Measurements from ENCODE around the gene DCAF7.

DCAF7 gene

GRCh38 chr17:63511331-63511730 is 38.9 kb upstream of the DCAF7 start:
- DNase-seq (ENCODE audit: low read depth) = no peak
- no peak for TF ChIP-seq CTCF (IDR thresholded peaks at IDR 0.05; ENCODE audit: low read length, missing control alignments)

GRCh38 chr17:63512388-63512787 is 37.9 kb upstream of the DCAF7 start:
- H3K4me3 ChIP-seq (replicated peaks; ENCODE audit: low read depth, low read length) = no peak overlapping the region
- no peak for DNase-seq (ENCODE audit: low read depth)
- no peak for TF ChIP-seq CTCF (IDR thresholded peaks at IDR 0.05; ENCODE audit: low read length, missing control alignments)

More at GRCh38 chr17:63511331-63511730, 38.9 kb upstream of the DCAF7 start:
- H3K4me3 ChIP-seq (replicated peaks; ENCODE audit: low read depth, low read length) = no peak overlapping the region

- H3K4me3 ChIP-seq (replicated peaks; ENCODE audit: low read depth, low read length) = no peak overlapping the region
- no peak for TF ChIP-seq CTCF (IDR thresholded peaks at IDR 0.05; ENCODE audit: low read length, missing control alignments)
- no peak for DNase-seq (ENCODE audit: low read depth)
Observed at GRCh38 chr17:63512896-63513644, 37.2 kb upstream of the DCAF7 start.

- no peak for TF ChIP-seq CTCF (IDR thresholded peaks at IDR 0.05; ENCODE audit: low read length, missing control alignments)
- no peak overlapping the region for H3K4me3 ChIP-seq (replicated peaks; ENCODE audit: low read depth, low read length)
- DNase-seq (ENCODE audit: low read depth) = no peak
Observed at GRCh38 chr17:63514477-63514876, 35.8 kb upstream of the DCAF7 start.

GRCh38 chr17:63514974-63515373 is 35.3 kb upstream of the DCAF7 start:
- no peak for DNase-seq (ENCODE audit: low read depth)
- TF ChIP-seq CTCF (IDR thresholded peaks at IDR 0.05; ENCODE audit: low read length, missing control alignments) = no peak
- no peak overlapping the region for H3K4me3 ChIP-seq (replicated peaks; ENCODE audit: low read depth, low read length)

- TF ChIP-seq CTCF (IDR thresholded peaks at IDR 0.05; ENCODE audit: low read length, missing control alignments) = no peak
- no peak overlapping the region for H3K4me3 ChIP-seq (replicated peaks; ENCODE audit: low read depth, low read length)
- DNase-seq (ENCODE audit: low read depth) = no peak
Observed at GRCh38 chr17:63515426-63515825, 34.9 kb upstream of the DCAF7 start.
